IMR-90 (cell line): Measurements from ENCODE around the gene SLC2A2. TPM values are rescaled to one million over a fixed set of nuclear protein-coding genes. Genes with fewer than 3 reads are reported as not detected.

ENCODE experiments used
- ATAC-seq: fragments of 200-7000 bp; cut with Tn5 transposase; 2 replicates; pipeline ENCODE4 v1.9.1; 2020; ENCODE audit warnings: low read depth, mild to moderate bottlenecking, moderate library complexity
- BruUV-seq: library from RNA; stranded (reverse); fragments of 400-500 nt; replicated peaks from 2 replicates; lab custom pipeline; 2021; lab: Mats Ljungman, UMichigan
- CTCF ChIA-PET: fragments of 300-600 bp; formaldehyde crosslinking; extraction: SDS; loops from one replicate; lab custom pipeline; 2021; ENCODE audit warnings: antibody characterized with exemption; lab: Yijun Ruan, JAX
- POLR2A ChIA-PET: fragments of 300-600 bp; sonication (Branson Sonifier 250); formaldehyde crosslinking; loops from one replicate; lab custom pipeline; 2022; ENCODE audit warnings: antibody characterized with exemption; ENCODE audit not compliant: unreplicated experiment; lab: Charles Lee
- DNase-seq: peaks from one replicate; pipeline ENCODE4 v3.0.0; 2013
- H2AFZ ChIP-seq: replicated peaks from 2 replicates; pipeline ENCODE3; 2013; ENCODE audit warnings: low read length, mild to moderate bottlenecking; ENCODE audit not compliant: poor library complexity
- H2AK5ac ChIP-seq: 2 replicates; pipeline ENCODE4 v1.6.1; 2013; ENCODE audit warnings: low read depth, low read length, inconsistent platforms
- H2AK9ac ChIP-seq: replicated peaks from 2 replicates; pipeline ENCODE3; 2013; ENCODE audit warnings: mild to moderate bottlenecking, low read depth, low read length, moderate library complexity; ENCODE audit not compliant: poor library complexity
- H2BK120ac ChIP-seq: 2 replicates; pipeline ENCODE4 v1.6.1; 2013; ENCODE audit warnings: low read depth, low read length, inconsistent platforms
- H2BK15ac ChIP-seq: 3 replicates; pipeline ENCODE4 v1.6.1; 2013; ENCODE audit warnings: low read depth, low read length, inconsistent platforms
- H2BK20ac ChIP-seq: 2 replicates; pipeline ENCODE4 v1.6.1; 2013; ENCODE audit warnings: low read depth, mild to moderate bottlenecking, inconsistent platforms, low read length, moderate library complexity
- H2BK5ac ChIP-seq: 2 replicates; pipeline ENCODE4 v1.6.1; 2013; ENCODE audit warnings: mild to moderate bottlenecking, low read depth, low read length, inconsistent platforms; ENCODE audit not compliant: poor library complexity, severe bottlenecking
- H3K14ac ChIP-seq: replicated peaks from 2 replicates; pipeline ENCODE4 v1.6.1; 2013; ENCODE audit warnings: low read depth, low read length, inconsistent platforms
- H3K18ac ChIP-seq: 2 replicates; pipeline ENCODE4 v1.6.1; 2013; ENCODE audit warnings: low read depth, low read length, control low read depth
- H3K23ac ChIP-seq: 2 replicates; pipeline ENCODE4 v1.6.1; 2013; ENCODE audit warnings: low read depth, low read length, inconsistent platforms
- H3K27ac ChIP-seq: 2 replicates; pipeline ENCODE4 v1.5.1; 2013; ENCODE audit warnings: mild to moderate bottlenecking, control low read depth, low read length; ENCODE audit not compliant: insufficient read depth
- H3K27me3 ChIP-seq: 2 replicates; pipeline ENCODE4 v1.6.1; 2013; ENCODE audit warnings: low read length; ENCODE audit not compliant: control insufficient read depth, insufficient read depth
- H3K36me3 ChIP-seq: 2 replicates; pipeline ENCODE4 v1.6.1; 2013; ENCODE audit warnings: low read length, mixed read lengths; ENCODE audit not compliant: control insufficient read depth, insufficient read depth
- H3K4ac ChIP-seq: 2 replicates; pipeline ENCODE4 v1.6.1; 2013; ENCODE audit warnings: low read depth, low read length, inconsistent platforms
- H3K4me1 ChIP-seq: 2 replicates; pipeline ENCODE4 v1.6.1; 2013; ENCODE audit warnings: low read length, mixed read lengths; ENCODE audit not compliant: control insufficient read depth, insufficient read depth
- H3K4me2 ChIP-seq: 2 replicates; pipeline ENCODE4 v1.6.1; 2013; ENCODE audit warnings: low read depth, mild to moderate bottlenecking, control low read depth, low read length, moderate library complexity
- H3K4me3 ChIP-seq: 2 replicates; pipeline ENCODE4 v1.5.1; 2013; ENCODE audit warnings: low read depth, mild to moderate bottlenecking, control low read depth, low read length, moderate library complexity; ENCODE audit not compliant: insufficient read depth
- H3K56ac ChIP-seq: 2 replicates; pipeline ENCODE4 v1.6.1; 2013; ENCODE audit warnings: low read length, inconsistent platforms; ENCODE audit not compliant: insufficient read depth; ENCODE audit errors: extremely low read depth
- H3K79me1 ChIP-seq, 2 experiments: 2 replicates each; pipeline ENCODE4 v1.6.1; 2013; ENCODE audit warnings: low read length in 2 of 2, inconsistent platforms in 1 of 2, low read depth in 1 of 2
- H3K9ac ChIP-seq: 2 replicates; pipeline ENCODE4 v1.6.1; 2013; ENCODE audit warnings: low read depth, low read length, control low read depth
- H3K9me1 ChIP-seq: 2 replicates; pipeline ENCODE4 v1.6.1; 2013; ENCODE audit warnings: low read length, inconsistent platforms; ENCODE audit not compliant: insufficient read depth
- H3K9me3 ChIP-seq: 2 replicates; pipeline ENCODE4 v1.6.1; 2013; ENCODE audit warnings: low read length; ENCODE audit not compliant: control insufficient read depth, insufficient read depth
- H4K20me1 ChIP-seq: 2 replicates; pipeline ENCODE4 v1.6.1; 2013; ENCODE audit warnings: low read length, inconsistent platforms; ENCODE audit not compliant: insufficient read depth
- H4K5ac ChIP-seq: 2 replicates; pipeline ENCODE4 v1.6.1; 2013; ENCODE audit warnings: mild to moderate bottlenecking, low read depth, low read length, control low read depth
- H4K8ac ChIP-seq, 2 experiments: 2 replicates each; pipeline ENCODE4 v1.6.1; 2013; ENCODE audit warnings: low read depth in 2 of 2, low read length in 2 of 2, control low read depth in 1 of 2, inconsistent platforms in 1 of 2
- H4K91ac ChIP-seq: 2 replicates; pipeline ENCODE4 v1.6.1; 2013; ENCODE audit warnings: low read depth, low read length, inconsistent platforms; ENCODE audit not compliant: insufficient read depth
- BHLHE40 ChIP-seq: fragments of 150-350 bp; IDR thresholded peaks from 2 replicates; pipeline ENCODE4 v1.6.1; 2016; ENCODE audit warnings: mild to moderate bottlenecking, low read depth, low read length
- CEBPB ChIP-seq: IDR thresholded peaks from 2 replicates; pipeline ENCODE4 v1.6.1; 2012; ENCODE audit warnings: low read depth, low read length, improper control_type of control experiment
- CHD1 ChIP-seq: IDR thresholded peaks from 2 replicates; pipeline ENCODE4 v1.6.1; 2012; ENCODE audit warnings: low read depth, low read length, improper control_type of control experiment
- FOS ChIP-seq: fragments of 150-350 bp; IDR thresholded peaks from 2 replicates; pipeline ENCODE4 v1.6.1; 2016; ENCODE audit warnings: low read depth, low read length
- MAFK ChIP-seq: IDR thresholded peaks from 2 replicates; pipeline ENCODE4 v1.6.1; 2012; ENCODE audit warnings: low read depth, low read length, improper control_type of control experiment
- MAZ ChIP-seq: IDR thresholded peaks from 2 replicates; pipeline ENCODE4 v1.6.1; 2012; ENCODE audit warnings: low read depth, mild to moderate bottlenecking, low read length, improper control_type of control experiment, moderate library complexity, borderline replicate concordance
- MXI1 ChIP-seq: IDR thresholded peaks from 2 replicates; pipeline ENCODE4 v1.6.1; 2012; ENCODE audit warnings: low read depth, mild to moderate bottlenecking, low read length, moderate library complexity, borderline replicate concordance
- NFE2L2 ChIP-seq: fragments of 150-350 bp; IDR thresholded peaks from 2 replicates; pipeline ENCODE4 v1.6.1; 2016; ENCODE audit warnings: low read depth, mild to moderate bottlenecking, low read length
- POLR2A ChIP-seq: IDR thresholded peaks from 2 replicates; pipeline ENCODE4 v1.6.1; 2012; ENCODE audit warnings: mild to moderate bottlenecking, low read depth, low read length
- RAD21 ChIP-seq: IDR thresholded peaks from 2 replicates; pipeline ENCODE4 v1.6.1; 2012; ENCODE audit warnings: low read length, improper control_type of control experiment
- RCOR1 ChIP-seq: IDR thresholded peaks from 2 replicates; pipeline ENCODE4 v1.6.1; 2012; ENCODE audit warnings: mild to moderate bottlenecking, low read length, improper control_type of control experiment; ENCODE audit not compliant: insufficient replicate concordance
- RFX5 ChIP-seq: IDR thresholded peaks from 2 replicates; pipeline ENCODE4 v1.8.0; 2012; ENCODE audit warnings: low read depth, mild to moderate bottlenecking, low read length, moderate library complexity
- SMC3 ChIP-seq: fragments of 150-350 bp; IDR thresholded peaks from 2 replicates; pipeline ENCODE4 v1.6.1; 2016; ENCODE audit warnings: low read depth, mild to moderate bottlenecking, antibody characterized with exemption, low read length, moderate library complexity
- WGBS, 2 experiments: methylation state at CpG; one replicate each; pipeline versions ENCODE4 v1.1.5 to v1.1.7; 2013; ENCODE audit warnings: missing lambda C conversion rate in 2 of 2; ENCODE audit not compliant: insufficient read length in 1 of 2; ENCODE audit errors: extremely low coverage in 2 of 2; 5-methylcytosine and 5-hydroxymethylcytosine counted together
- dilution Hi-C: fragments of 300-500 bp; cut with HindIII; formaldehyde crosslinking; loops from one replicate; pipeline ENCODE4 v1.14.3; 2018; ENCODE audit warnings: low sequenced_read_pairs; ENCODE audit not compliant: unreplicated experiment
- in situ Hi-C: fragments of 300-500 bp; cut with MboI; formaldehyde crosslinking; loops from 3 replicates; pipeline ENCODE4 v1.14.3; 2019; ENCODE audit warnings: low sequenced_read_pairs, inconsistent platforms, mixed read lengths
- intact Hi-C: fragments of 100-400 bp; cut with micrococcal nuclease; formaldehyde crosslinking; loops from 2 replicates; pipeline ENCODE4 v1.10.0; 2022
- polyA plus RNA-seq, 3 experiments: library from polyadenylated mRNA; depleted of rRNA; stranded (reverse); fragments of >200 nt; gene quantifications; 2 replicates each; pipeline ENCODE4 v1.2.3, GENCODE V29; 2012; ENCODE audit warnings: low replicate concordance in 1 of 3
- total RNA-seq: library from RNA; depleted of rRNA; stranded (reverse); fragments of >200 nt; gene quantifications from 2 replicates; pipeline ENCODE4 v1.2.3, GENCODE V29; 2012
- TF ChIP-seq, protein P1 (sequence below): conservative IDR thresholded peaks from 2 replicates; pipeline ENCODE4 v1.5.1; 2012; ENCODE audit warnings: mild to moderate bottlenecking, low read depth, low read length, improper control_type of control experiment
- TF ChIP-seq, protein P2 (sequence below): fragments of 150-350 bp; IDR thresholded peaks from 2 replicates; pipeline ENCODE4 v1.6.1; 2016; ENCODE audit warnings: low read depth, mild to moderate bottlenecking, low read length, moderate library complexity, borderline replicate concordance
- TF ChIP-seq, protein P3 (sequence below): fragments of 150-350 bp; IDR thresholded peaks from 2 replicates; pipeline ENCODE4 v1.6.1; 2017; ENCODE audit warnings: mild to moderate bottlenecking, antibody characterized with exemption, low read length, low read depth

The SLC2A2 gene
- total and polyA plus RNA-seq, 2 of the 4 experiments (the other 2 are of a cell fraction) = not detected

DNA sequence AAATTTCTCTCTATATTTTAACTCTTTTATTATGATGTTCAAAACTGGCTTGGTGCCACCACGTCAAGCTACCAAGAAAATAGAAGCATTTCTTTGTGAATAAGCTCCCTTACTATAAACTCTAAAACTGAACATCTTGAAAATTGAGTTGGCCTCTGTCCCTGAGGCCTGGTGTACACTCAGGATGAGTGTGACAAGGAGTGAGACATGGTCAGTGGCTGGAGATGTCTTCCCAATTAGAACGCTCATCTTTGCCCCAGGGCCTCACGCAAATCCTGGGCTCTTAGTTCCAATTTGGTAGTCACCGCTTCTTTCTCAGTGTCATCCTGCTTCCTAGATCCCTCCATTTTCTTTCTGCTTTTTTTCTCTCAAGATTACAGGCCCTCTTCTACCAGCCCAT, 26.2 kb downstream of the SLC2A2 start:
- Histone ChIP-seq H3K4ac (peak overlapping the region; percentile 58), H2AK5ac (peak overlapping the region; percentile 76), H3K79me1 (no peaks in the 10 kb centered on the region), H3K56ac (peak overlapping the region; percentile 33), H3K27ac (no peak overlapping the region), H3K4me1 (peaks cover 13% of the 10 kb centered on the region), H3K9me1 (peaks cover 9% of the 10 kb centered on the region), H2BK20ac (peak overlapping the region; percentile 84), H3K14ac (peak overlapping the region; percentile 46; the same call in 1 of the 2 replicates), H2BK15ac (peak overlapping the region; percentile 85; the same call in 2 of the 3 replicates), H4K20me1 (no peaks in the 10 kb centered on the region), H3K18ac (peak overlapping the region; percentile 32; the same call in 1 of the 2 replicates), H2BK5ac (peak overlapping the region; percentile 20), H3K9me3 (no peaks in the 10 kb centered on the region), H4K8ac (peak overlapping the region; percentile 36 to 58; a peak in 3 of 4 replicates), H3K4me3 (no peak overlapping the region), H2BK120ac (peak overlapping the region; percentile 26; the same call in 1 of the 2 replicates), H3K36me3 (no peaks in the 10 kb centered on the region), H2AK9ac (no peak overlapping the region), H4K5ac (no peak overlapping the region), H3K9ac (no peak overlapping the region), H4K91ac (peak overlapping the region; percentile 34; the same call in 1 of the 2 replicates), H3K4me2 (no peak overlapping the region), H2AFZ (no peak overlapping the region), H3K23ac (0 out of 2 replicates have a peak overlapping the region, but pooled peaks have one; percentile 4), H3K27me3 (no peaks in the 10 kb centered on the region)
- BruUV-seq = no TSS peak
- WGBS, 2 experiments = no CpG with 5 or more reads among the region's 4 CpGs
- dilution Hi-C loops (no loop called here), in situ Hi-C loops (no loop called here), intact Hi-C loops (no loop called here)
- ChIA-PET CTCF (interaction anchor here (1.0 to 1.4 kb wide), 2 partner anchors 11 to 25 kb away, joined by 3 read pairs; no protein-coding TSS in a partner anchor), POLR2A (no interaction called here)
- no peak for TF ChIP-seq MAFK
- TF ChIP-seq, protein P1, sequence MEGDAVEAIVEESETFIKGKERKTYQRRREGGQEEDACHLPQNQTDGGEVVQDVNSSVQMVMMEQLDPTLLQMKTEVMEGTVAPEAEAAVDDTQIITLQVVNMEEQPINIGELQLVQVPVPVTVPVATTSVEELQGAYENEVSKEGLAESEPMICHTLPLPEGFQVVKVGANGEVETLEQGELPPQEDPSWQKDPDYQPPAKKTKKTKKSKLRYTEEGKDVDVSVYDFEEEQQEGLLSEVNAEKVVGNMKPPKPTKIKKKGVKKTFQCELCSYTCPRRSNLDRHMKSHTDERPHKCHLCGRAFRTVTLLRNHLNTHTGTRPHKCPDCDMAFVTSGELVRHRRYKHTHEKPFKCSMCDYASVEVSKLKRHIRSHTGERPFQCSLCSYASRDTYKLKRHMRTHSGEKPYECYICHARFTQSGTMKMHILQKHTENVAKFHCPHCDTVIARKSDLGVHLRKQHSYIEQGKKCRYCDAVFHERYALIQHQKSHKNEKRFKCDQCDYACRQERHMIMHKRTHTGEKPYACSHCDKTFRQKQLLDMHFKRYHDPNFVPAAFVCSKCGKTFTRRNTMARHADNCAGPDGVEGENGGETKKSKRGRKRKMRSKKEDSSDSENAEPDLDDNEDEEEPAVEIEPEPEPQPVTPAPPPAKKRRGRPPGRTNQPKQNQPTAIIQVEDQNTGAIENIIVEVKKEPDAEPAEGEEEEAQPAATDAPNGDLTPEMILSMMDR = no peak
- no peak for TF ChIP-seq RCOR1
- TF ChIP-seq BHLHE40 = no peak
- TF ChIP-seq MAZ = no peak
- TF ChIP-seq FOS = no peak
- TF ChIP-seq, protein P2, sequence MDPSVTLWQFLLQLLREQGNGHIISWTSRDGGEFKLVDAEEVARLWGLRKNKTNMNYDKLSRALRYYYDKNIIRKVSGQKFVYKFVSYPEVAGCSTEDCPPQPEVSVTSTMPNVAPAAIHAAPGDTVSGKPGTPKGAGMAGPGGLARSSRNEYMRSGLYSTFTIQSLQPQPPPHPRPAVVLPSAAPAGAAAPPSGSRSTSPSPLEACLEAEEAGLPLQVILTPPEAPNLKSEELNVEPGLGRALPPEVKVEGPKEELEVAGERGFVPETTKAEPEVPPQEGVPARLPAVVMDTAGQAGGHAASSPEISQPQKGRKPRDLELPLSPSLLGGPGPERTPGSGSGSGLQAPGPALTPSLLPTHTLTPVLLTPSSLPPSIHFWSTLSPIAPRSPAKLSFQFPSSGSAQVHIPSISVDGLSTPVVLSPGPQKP = no peak
- TF ChIP-seq NFE2L2 = no peak
- TF ChIP-seq MXI1 = no peak
- TF ChIP-seq RFX5 = no peak
- TF ChIP-seq CEBPB = no peak
- no peak for TF ChIP-seq CHD1
- TF ChIP-seq, protein P3, sequence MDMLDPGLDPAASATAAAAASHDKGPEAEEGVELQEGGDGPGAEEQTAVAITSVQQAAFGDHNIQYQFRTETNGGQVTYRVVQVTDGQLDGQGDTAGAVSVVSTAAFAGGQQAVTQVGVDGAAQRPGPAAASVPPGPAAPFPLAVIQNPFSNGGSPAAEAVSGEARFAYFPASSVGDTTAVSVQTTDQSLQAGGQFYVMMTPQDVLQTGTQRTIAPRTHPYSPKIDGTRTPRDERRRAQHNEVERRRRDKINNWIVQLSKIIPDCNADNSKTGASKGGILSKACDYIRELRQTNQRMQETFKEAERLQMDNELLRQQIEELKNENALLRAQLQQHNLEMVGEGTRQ = no peak
- no peak for TF ChIP-seq SMC3
- TF ChIP-seq POLR2A = no peak
- TF ChIP-seq RAD21 = no peak
- DNase-seq (peak; percentile 11), ATAC-seq (no peak)
